Measurements from ENCODE around the gene CLIP3.
"Not testable (repeated sequence)": the region's sequence is repeated elsewhere in the genome, so short reads cannot be mapped to it uniquely, and the experiment has no call there.

Gene CLIP3

DNA sequence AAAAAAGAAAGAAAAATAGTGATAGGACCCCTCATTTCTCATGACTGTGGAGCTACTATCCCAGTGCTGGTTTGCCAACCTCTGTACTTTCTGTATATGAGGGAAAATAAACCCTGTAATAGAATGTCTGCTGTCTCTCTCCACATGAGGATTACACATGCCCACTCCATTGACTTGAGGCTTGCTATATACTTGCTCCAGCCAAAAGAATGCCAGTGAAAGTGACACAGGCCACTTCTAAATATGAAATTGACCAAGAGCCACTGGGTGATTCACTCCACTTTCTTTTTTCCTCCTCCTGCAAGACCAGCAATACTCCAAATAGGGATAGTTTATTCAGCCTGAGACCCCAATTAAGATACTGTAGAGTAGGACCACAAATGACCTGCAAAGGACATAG, 15.2 kb upstream of the CLIP3 start:
- no peak for DNase-seq

DNA sequence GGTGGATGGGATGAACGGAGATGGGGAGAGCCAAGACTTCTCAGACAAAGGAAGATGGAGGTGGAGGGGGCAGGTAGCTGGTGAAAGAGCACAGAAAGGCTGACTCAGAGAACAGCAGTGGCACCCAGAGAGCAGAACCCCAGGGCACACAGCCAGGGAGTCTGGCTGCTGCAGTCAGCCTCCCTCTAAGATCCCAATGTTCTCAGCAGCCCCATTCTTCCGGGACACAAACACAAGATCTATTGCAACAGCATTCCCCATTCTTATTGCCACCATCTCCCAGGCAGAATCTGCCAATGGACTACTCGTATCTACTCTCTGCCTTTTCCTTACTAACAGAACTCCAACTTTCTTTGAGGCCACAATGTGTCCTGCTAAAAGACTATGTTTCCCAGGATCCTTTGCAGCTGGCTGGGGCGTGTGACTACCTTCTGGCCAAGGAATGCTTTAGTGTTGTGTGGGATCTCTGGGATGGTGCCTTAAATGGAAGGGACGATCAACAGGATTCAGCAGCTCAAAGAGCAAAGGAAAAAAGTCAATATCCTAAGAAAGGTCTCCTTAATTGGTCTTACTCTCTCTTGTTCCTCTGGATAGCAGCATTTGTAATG, 13.9 kb upstream of the CLIP3 start:
- no peak for DNase-seq

DNA sequence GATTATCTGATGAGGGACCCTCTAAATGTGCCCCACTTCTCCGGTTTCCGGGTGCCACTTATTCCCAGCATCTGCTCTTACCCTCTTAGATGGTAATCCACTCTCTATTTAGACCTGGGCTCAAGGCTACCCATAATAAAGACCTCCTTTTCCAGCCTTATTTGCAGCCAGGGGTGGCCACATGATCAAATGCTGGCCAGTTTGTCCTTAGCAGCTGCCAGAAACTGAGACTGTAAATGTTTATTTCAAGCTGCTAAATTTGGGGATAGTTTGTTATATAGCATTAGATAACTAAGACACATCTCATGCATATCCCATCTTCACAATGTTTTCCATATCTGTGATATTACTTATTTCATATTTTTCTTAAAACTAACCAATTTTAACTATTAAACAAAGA, 11.3 kb upstream of the CLIP3 start:
- DNase-seq = no peak

DNA sequence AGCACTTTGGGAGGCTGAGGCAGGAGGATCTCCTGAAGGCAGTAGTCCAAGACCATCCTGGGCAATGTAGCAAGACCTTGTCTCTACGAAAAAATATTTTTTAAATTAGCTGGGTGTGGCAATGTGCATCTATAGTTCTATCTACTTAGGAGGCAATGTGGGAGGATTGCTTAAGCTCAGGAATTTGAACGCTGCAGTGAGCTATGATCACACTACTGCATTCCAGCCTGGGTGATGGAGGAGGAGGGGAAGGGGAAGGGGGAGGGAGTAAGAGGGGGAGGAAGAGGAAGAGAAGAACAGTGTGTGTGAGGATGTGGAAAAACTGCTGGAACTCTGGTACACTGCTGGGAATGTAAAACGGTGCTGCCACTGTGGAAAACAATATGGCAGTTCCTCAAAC, 9.2 kb upstream of the CLIP3 start:
- no peak for DNase-seq

DNA sequence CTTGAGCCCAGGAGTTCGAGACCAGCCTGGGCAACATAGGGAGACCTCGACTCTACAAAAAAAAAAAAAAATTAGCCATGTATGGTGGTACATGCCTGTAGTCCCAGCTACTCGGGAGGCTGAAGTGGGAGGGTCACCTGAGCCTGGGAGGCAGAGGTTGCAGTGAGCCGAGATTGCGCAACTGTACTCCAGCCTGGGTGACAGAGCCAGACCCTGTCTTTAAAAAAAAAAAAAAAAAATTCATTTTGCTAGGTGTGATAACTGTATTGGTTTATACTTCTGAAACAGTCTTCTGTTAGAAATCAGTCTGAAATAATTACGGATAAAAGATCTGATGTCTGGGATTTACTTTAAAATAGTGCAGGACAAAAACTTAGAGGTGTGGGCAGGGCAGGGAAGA, 8.4 kb upstream of the CLIP3 start:
- DNase-seq = not testable (repeated sequence)

DNA sequence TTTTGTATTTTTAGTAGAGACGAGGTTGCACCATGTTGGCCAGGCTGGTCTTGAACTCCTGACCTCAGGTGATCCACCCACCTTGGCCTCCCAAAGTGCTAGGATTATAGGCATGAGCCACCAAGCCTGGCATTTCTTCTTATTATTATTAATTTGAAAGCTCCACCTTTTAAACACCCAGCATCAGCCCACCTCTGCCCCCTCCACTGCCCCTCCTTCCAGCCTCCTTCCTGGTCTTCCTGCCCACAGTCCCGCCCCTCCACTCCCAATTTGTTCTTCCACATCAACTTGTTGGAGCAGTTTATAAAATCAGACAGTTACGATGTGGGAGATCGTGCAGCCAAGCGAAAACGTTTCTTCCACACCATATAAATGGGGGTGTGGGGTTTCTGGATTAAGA, 7.8 kb upstream of the CLIP3 start:
- DNase-seq = no peak

DNA sequence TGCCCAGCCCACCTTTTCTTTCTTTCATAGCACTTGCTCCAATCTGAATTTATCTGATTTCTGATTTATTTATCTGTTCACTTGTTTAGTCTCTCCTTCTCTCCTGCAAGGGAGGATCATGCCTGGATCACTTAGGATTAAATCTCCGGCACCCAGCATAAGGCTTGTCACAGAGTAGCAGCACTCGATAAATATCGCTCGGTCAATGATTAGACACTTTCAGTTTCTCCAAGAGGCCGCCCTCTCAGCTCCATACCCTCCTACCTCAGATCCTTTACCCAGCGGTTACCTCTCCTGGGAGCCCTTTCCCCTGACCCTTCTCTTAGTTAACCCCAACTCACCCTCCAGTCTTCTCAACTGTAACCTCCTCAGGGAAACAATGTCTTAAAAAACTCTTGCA, 1.4 kb downstream of the CLIP3 start:
- DNase-seq = no peak

DNA sequence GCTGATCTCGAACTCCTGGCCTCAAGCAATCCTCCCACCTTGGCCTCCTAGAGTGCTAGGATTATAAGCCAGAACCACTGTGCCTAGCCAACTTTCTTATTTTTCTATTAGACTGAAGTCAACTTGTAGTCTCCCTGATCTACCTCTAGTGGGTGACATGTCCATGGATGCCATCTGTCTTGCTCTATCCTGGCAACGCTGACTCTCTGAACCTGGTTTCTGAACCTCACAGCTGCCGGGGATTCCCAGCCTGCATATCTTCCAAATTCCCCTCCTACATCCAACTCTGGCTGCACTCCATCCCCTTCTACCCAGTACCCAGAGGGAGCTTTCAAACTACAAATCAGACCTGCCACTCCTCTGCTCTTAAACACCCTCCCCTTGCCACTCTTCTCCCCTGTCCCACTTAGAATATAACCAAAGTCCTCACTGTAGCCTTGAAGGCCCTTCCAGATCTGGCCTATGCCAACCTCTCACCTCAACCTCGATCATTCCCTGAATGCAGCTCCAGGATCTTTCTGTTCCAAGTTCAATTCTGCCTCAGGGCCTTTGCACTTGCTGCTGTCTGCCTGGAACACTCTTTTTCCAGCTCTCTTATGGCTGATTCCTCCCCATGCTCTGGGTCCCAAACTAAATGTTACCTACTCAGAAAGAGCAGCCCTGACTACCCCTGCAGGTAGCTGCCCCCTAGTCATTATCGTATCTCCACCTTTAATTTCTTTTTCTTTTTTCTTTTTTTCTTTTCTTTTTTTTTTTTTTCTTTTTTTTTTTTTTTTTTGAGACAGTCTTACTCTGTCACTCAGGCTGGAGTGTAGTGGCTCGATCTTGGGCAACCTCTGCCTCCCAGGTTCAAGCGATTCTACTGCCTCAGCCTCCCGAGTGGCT, 2.2 kb downstream of the CLIP3 start:
- DNase-seq = no peak

DNA sequence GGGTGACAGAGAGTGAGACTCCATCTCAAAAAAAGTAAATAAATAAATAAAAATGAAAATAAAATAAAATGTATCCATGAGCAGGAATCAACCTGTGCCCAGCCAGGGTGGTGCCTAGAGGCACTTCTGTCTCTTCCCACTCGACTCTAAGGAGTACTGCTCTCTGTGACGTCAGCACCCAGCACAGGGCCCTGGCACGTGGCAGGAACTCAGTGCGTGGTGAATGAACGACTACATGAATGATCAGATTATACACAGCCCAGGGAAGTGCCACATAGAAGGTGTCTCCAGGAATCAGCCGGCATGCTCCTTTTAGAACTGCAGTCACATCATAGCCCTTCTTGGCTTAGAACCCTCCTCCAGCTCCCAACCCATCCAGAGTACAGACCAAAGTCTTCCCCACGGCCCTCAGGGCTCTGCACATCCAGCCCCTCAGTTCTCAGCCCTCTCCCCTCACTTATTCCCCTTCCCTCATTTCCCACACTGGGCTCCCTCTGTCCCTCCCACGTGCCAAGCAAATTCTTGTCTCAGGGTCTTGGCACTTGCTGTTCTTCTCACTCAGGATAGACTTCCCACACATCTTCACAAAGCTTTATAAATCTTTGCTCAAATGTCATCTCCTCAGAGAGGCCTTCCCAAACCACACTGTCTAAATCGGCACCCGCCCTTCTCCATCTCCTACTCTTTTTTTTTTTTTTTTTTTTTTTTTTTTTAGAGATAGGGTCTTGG, 4.2 kb downstream of the CLIP3 start:
- no peak for DNase-seq

DNA sequence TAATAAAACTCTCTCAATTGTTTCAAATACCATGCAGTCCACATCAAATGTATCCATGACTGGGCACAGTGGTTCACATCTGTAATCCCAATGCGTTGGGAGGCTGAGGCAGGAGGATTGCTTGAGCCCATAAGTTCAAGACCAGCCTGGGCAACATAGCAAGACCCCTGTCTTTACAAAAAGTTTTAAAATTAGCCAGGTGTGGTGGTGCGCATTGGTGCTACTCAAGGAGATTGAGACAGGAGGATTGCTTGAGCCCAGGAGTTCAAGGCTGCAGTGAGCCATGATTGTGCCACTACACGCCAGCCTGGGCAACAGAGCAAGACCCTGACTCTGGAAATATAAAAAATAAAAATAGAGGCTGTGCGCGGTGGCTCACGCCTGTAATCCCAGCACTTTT, 5.0 kb downstream of the CLIP3 start:
- no peak for DNase-seq

DNA sequence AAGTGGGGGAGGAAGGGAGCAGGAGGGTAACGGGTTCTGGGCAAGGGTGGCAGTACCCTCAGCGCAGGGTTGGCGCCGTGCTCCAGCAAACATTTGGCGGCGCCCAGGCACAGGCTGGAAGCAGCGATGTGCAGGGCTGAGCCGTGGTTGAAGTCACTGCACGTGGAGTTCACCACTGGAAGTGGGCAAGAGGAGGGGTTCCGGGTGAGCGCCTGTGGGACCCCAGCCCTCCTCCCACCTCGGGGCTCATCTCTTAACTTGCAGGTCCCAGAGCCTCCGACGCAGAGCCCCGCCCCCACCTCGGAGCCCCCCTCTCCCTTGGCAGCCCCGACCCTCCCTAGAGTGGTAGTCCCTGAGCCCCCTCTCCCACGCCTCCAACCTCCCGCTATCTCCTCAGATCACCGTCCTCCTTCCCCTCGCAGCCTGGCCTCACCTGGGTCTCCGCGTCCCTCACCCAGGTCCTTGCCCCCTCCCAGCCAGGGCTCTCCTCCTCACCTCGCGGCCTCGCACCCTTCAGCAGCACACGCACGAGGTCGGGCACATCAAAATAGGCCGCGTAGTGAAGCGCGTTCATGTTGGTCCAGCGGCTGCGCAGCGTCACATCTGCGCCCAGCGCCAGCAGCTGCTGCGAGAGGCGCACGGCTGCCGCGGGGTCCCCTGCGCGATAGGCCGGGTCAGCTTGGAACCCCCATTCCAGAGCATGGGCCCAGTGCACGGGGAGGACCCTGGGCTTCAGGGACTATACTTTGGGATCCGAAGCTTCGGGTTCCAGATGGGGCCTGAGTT, 6.4 kb downstream of the CLIP3 start:
- DNase-seq = no peak

DNA sequence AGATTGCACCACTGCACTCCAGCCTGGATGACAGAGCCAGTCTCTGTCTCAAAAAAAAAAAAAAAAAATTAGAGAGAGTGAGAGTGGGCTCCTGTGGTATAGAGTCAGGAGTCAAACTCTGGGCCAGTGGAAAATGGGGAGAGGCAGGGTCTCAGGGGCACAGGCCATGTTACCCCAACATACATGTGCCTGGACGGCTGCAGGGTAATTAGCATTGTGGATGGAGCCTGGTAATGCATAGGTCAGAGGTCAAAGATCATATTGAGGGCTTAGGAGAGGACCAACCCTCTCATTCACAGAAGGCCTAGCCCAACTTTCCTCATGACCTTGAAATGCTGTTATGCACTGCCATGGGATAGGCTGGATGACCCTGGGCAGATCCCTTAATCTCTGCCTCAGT, 7.1 kb downstream of the CLIP3 start:
- no peak for DNase-seq

DNA sequence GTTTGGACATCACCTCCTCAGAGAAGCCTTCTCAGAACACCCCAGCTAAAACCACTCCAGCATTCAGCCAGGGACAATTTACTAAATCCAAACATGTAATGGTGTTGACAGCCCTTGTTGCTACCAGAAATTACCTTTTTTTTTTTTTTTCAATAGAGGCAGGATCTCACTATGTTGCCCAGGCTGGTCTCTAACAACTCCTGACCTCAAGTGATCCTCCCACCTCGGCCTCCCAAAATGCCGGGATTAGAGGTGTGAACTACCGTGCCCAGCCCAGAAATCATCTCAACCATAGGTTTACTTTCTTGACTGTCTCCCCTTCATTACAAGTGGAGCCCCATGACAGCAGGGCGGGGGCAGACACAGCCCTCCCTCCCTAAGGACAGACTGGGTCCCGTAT, 9.2 kb downstream of the CLIP3 start:
- DNase-seq = no peak

DNA sequence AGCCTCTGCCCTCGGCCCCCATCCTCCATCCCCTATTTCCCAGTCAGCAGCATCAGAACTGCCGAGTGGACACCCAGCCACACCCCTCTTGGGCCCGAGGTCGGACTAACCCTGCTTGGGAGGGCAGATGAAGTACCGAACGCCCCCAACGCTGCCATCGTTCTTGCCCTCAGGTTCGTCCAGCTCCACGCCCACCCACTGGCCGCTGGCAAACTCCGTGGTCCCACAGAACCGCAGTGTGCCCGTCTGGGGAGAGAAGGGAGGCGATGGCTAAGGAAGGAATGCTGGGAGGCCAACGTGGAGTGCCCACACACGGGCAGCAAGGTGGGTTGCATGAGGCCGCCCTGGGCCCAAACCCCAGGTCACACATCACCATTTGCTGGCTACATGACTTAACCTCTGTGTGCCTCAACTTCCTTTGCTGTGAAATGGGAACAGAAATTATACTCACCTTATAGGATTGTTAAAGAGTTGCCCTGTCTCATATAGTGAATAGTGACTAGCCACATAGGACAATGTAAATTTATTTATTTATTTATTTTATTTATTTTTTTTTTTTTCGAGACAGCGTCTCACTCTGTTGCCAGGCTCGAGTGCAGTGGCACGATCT, 13.5 kb downstream of the CLIP3 start:
- no peak for DNase-seq

DNA sequence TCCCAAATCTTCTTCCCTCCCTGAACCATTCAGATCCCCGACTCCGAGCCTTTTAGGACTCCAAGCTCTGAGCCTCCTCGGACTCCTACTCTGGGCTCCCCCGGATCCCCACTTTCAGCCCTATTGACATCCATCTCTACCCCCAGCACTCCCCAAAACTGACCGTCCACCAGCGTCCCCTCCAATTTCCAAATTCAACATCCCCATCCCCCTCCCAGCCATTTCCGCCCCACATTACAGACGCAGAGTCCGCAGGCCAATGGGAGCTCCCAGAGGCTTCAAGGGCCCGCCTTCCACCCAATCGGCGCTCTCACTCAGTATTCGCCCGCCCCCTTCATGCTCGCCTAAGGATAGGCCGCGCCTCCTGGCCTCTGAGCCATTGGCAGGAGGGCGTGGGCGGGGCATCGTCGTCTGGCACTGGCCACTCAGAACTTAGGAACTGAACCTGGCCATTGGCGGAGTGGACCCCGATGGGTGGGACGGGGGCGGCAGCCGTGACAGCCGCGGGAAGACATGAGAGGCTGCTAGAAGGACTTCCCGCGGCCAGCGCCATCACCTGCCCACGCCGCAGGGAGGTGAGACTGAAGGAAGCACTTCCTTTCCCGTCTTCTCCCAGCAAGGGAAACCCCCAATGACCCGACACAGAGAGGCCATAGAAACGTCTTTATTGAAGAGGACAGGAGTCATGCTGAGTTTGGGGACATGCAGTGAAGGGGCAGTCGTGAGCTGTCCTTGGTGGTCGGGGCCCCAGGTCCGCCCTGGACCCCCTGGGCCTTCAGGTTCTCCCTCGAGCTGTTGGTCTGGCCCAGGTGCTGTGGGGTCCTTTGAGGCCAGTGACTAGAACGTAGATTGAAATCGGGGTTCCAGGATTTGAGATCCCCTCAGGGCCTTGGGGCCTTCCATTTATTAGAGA, 18.4 kb downstream of the CLIP3 start, which contains the start of gene ALKBH6:
Gene ALKBH6 (minus strand): TSS at position 202 of the 913 bp plus-strand sequence. CDS start 816 bp downstream, outside the sequence.
- peak; percentile 100 for DNase-seq

DNA sequence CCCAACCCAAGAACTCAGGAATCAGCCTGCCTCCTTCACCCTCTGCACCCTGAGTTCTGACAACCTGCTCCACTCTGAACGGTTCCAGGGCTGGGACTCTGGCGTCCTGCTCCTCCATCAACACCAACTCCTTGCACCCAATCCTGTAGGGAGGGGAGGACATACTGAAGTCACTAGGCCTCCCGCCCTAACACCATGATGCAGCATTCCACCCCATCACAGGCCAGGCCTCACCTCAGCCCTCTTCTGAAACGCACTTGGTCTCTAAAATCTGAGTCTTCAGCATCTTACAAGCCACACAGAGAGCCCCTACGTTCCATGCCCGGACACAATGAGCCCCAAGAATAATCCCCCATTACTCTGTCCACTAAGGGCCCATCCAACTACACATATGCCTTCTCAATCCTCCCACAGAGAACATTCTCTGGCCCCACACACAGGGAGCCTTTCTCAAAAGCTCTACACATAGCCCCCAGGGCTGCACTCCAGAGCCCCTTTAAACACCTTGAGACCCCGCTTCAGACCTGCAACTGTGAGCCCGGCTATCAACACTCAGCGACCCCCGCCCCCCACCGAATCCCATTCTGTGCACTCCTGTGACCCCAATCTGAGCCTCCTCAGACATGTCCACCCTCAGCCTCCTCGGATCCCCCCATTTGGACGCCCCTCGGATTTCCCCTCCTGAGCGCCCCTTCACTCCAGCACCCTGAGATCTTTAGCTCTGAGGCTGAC, 19.2 kb downstream of the CLIP3 start:
- DNase-seq = no peak

DNA sequence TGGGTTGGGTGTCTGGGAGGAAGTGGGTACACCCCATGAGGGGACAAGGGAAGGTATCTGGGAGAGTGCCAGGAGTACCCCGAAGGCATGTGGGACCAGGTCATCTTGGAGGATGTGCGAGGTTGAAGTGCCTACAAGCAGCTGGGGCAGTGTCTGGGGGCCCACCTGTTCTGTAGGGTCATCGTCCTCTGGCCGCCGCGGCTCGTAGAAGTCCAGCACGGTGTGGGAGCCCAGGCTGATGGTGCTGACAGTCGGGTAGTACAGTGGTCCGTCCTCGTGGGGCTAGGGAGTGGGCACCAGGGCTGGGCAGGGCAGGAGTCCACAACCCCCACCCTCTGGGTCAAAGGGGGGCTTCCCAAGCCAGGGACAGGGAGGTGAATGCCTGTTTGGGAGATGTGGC, 22.3 kb downstream of the CLIP3 start:
- no peak for DNase-seq

DNA sequence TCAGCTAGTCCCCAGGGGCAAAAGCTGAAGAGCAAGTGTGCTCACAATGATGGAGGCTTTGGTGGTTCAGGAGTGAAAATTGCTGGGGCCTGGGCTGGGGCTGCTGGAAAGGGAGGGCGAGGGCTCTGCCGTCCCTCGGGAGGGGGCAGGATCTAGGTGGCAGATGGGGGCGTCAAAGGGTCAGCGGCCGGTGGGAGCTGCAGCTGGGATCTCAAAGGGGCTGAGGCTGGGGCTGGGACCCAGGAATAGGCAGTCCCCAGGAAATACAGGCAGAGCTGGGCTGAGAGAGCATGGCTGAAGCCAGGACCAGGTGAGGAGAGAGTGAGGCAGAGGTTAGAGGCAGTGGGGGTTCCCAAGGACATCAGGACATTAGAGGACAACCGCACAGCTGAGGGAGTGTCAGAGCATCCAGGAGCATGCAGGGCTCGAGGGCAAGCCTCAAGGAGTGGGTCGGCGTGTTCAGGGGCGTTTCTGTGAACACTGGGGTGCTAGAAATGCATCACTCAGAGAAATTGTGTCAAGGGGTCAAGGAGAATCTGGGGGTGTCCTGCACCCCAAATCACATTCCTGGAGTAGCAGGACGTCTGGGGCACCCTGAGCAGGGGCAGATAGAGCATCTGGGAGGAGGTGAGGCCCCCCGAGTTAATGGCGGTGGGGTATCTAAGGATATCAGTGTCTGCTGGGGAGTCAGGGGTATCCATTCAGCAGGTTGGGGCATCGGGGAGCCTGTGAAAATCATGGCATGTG, 22.9 kb downstream of the CLIP3 start:
- no peak for DNase-seq

DNA sequence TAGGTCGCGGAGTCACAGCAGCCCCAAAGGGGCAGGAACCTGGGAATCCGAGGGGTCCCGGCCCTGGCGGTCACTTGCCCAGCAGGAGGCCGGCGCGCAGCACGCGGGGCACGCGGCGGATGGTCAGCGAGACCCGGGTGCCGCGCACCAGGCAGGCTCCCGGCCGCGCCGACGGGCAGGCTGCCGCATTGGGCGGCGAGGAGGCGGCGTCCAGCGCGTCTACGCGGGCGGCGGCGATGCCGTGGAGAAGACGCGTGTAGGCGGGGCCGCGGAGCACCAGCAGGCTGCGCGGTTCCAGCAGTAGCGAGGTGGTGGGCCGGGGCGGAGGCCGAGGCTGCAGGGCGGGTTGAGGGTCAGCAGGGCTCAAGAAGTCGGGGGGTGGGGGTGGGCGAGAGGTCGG, 23.5 kb downstream of the CLIP3 start:
- DNase-seq = peak; percentile 81

All from hematopoietic multipotent progenitor cell treated with erythropoietin and hydrocortisone succinate and interleukin-3 and kit ligand, for 4 days (in vitro differentiated cells).